ENCODE results near the gene ZAP70.

The ZAP70 gene

GRCh38 chr2:97724073-97724410 lies 10.7 kb downstream of the ZAP70 start:
- no peak for TF ChIP-seq CTCF (IDR thresholded peaks at IDR 0.05; ENCODE audit: low read depth, low read length, missing control alignments)
- no peak overlapping the region for H3K4me3 ChIP-seq (ENCODE audit: low read depth, low read length)
- no peak for DNase-seq (ENCODE audit: low read depth)

- H3K4me3 ChIP-seq (ENCODE audit: low read depth, low read length): no peak overlapping the region
- DNase-seq (ENCODE audit: low read depth): no peak
- no peak for TF ChIP-seq CTCF (IDR thresholded peaks at IDR 0.05; ENCODE audit: low read depth, low read length, missing control alignments)
Measured at GRCh38 chr2:97724501-97724900, 11.1 kb downstream of the ZAP70 start.

GRCh38 chr2:97724946-97725688 lies 11.7 kb downstream of the ZAP70 start:
- DNase-seq (ENCODE audit: low read depth): no peak
- H3K4me3 ChIP-seq (ENCODE audit: low read depth, low read length): no peak overlapping the region
- TF ChIP-seq CTCF (IDR thresholded peaks at IDR 0.05; ENCODE audit: low read depth, low read length, missing control alignments): no peak

- H3K4me3 ChIP-seq (ENCODE audit: low read depth, low read length): no peak overlapping the region
- no peak for DNase-seq (ENCODE audit: low read depth)
- TF ChIP-seq CTCF (IDR thresholded peaks at IDR 0.05; ENCODE audit: low read depth, low read length, missing control alignments): no peak
Measured at GRCh38 chr2:97726261-97727064, 13.1 kb downstream of the ZAP70 start.

GRCh38 chr2:97727296-97727695 lies 13.9 kb downstream of the ZAP70 start:
- DNase-seq (ENCODE audit: low read depth): no peak
- TF ChIP-seq CTCF (IDR thresholded peaks at IDR 0.05; ENCODE audit: low read depth, low read length, missing control alignments): no peak
- H3K4me3 ChIP-seq (ENCODE audit: low read depth, low read length): no peak overlapping the region

- TF ChIP-seq CTCF (IDR thresholded peaks at IDR 0.05; ENCODE audit: low read depth, low read length, missing control alignments): no peak
- no peak for DNase-seq (ENCODE audit: low read depth)
- no peak overlapping the region for H3K4me3 ChIP-seq (ENCODE audit: low read depth, low read length)
Measured at GRCh38 chr2:97728091-97728731, 14.8 kb downstream of the ZAP70 start.
